HG03439 (cell line): Measurements from ENCODE around the gene TANC1.
"Not testable (repeated sequence)": the region's sequence is repeated elsewhere in the genome, so short reads cannot be mapped to it uniquely, and the experiment has no call there.

Experiments used
- ATAC-seq: cut with Tn5 transposase; IDR thresholded peaks from one replicate; pipeline ENCODE4 v1.9.1; 2021; ENCODE audit warnings: mild to moderate bottlenecking, moderate library complexity; ENCODE audit not compliant: unreplicated experiment

TANC1 gene

DNA sequence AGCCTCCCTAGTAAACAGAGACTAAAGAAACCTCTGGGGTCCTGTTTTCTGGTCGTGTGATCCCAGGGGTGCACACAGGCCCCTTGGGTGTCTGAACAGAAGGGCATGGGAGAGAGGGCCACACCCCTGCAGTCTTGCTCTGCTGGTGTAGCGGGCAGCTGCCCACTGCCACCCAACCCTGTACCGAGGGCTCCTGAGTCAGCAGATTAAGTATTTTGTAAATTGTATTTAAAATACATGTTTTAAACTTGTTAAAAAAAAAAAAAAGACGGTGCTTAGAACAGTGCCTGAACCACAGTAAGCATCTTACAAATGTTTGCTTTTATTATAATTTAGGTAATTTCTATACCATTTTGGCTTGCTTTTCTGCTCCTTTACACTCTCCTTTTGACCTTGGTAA, 113.7 kb downstream of the TANC1 start:
- no peak for ATAC-seq

GRCh38 chr2:159084384-159085370, 116.2 kb downstream of the TANC1 start:
- no peak for ATAC-seq

- ATAC-seq, result no peak
Measured at GRCh38 chr2:159086342-159086741, 117.9 kb downstream of the TANC1 start.

DNA sequence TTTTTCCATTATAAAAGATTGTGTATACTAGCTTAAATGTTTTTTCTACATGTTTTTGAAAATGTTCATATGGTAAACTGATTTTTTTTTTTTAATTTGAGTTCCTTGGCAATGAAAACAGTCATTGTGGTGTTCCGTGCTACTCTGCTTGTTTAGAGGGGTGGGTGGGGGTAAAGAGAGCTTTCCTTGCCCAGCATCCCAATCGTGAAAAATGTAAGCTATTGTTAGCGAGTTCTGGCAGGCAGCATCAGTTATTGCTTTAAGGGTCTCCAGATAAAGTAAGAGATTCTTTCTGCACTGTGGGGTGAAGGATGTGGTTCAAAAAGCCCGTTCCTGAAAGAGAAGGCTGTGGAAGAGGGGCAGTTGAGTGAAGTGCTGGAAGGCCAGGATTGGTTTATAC, 118.4 kb downstream of the TANC1 start:
- no peak for ATAC-seq

DNA sequence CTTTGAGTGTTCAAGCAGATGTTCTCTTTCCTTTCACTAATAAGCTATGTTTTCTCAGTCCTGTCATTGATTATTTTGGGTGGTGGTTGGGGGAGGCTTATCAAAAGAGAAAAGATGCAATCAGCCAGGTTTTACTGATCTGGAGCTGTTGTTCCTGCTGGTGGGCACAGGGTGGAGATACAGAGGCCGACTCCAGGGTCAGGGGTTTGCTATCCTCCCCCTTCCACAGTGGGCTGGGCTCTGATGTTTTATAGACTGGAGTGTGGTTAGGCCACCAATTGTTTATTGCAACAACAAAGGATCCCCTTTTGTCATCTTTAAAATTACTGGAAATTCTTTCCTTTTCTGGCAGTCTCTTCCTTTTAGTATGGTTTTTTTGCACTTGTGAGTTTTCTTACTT, 120.5 kb downstream of the TANC1 start:
- no peak for ATAC-seq

DNA sequence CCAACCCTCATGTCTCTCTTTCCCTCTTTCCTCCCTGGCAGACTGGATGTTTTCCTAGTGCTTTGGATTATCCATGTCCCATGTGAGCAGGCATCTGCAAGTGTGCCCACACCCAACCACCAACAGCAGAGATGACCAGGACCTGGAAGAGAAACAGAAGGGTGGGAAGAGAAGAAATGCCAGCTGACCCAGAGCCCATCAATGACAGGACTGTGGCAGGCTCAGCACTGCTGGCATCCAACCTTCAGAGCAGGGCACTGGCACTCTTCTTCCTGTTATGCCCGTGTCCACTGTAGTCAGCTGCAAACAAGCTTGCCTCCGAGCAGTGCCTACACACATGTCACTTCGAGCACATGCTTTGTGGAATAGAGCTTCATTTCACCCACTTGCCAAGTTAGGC, 121.1 kb downstream of the TANC1 start:
- ATAC-seq, result no peak

- ATAC-seq, result peak; percentile 82
Measured at GRCh38 chr2:159090514-159091201, 122.2 kb downstream of the TANC1 start.

GRCh38 chr2:159091381-159091780, 122.9 kb downstream of the TANC1 start:
- ATAC-seq, result no peak

DNA sequence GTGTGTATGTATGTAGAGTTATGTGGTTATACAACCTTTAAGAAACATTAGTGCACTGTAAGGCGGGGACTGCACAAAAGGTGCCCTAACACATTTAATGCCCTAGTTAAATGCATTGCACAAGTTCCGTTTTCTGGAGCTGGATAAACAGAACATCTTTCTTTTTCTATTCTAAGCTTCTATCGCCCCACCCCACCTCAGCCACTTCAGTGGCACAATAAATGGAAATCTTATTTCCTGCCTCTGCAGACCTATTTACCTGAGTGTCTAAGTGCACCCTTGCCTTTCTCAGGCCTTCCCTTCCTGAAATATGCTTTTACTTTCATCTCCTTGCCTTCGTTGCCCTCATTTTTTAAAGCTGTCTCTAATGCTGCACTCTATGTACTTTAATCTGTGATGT, 123.5 kb downstream of the TANC1 start:
- ATAC-seq, result no peak

GRCh38 chr2:159093497-159093896, 125.1 kb downstream of the TANC1 start:
- no peak for ATAC-seq

DNA sequence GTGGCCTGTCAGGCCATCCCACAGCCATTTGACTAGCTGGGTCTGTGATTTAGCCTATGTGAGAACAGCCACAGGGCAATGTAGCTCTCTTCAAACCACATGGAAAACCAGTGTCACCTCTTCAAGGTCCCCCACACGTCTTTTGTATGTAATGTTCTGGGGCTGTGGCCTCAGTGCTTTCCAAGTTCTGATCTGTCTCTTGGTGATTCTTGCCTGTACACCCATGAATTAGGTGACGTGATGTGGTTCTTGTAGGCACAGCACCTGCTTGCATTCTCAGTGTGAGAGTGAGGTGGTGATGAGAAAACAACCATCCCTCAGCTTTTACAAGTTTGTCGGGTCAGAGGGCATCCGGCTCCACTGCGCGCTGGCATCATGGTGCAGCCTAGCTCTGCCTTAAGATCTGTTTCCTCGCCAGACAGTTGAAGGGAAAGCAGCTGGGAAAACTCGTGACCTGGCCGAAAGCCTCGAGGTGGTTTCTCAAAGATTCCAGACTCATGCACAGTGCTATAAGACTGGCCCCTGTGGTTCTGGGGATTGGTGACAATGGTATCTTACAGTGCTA, 125.8 kb downstream of the TANC1 start:
- no peak for ATAC-seq

GRCh38 chr2:159095813-159096212, 127.4 kb downstream of the TANC1 start:
- ATAC-seq, result no peak

DNA sequence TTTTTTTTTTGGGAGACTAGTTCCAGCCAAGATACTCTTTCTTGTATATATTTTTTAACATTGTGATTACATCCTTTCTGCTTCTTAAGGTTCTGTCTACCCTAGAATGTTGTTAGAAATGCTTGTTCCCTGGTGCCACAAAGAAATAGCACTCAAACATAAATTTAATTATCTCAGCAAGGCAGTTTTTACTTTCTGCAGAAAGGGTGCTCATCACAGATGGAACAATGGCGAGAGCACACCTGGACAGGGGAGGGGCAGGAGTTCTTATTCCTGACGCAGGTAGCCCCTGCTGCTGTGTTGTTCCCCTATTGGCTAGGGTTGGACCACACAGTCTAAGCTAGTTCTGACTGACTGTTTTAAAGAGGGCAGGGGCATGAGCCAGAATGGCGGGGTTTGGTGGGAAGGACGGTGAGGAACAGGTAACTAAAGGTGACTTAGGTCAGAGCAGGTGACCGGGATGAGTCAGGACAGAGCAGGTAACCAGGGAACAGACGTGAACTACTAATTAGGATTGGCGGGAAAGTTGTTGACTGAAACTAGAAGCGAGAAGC, 127.9 kb downstream of the TANC1 start:
- not testable (repeated sequence) for ATAC-seq

- ATAC-seq, result no peak
Measured at GRCh38 chr2:159096901-159097300, 128.5 kb downstream of the TANC1 start.

DNA sequence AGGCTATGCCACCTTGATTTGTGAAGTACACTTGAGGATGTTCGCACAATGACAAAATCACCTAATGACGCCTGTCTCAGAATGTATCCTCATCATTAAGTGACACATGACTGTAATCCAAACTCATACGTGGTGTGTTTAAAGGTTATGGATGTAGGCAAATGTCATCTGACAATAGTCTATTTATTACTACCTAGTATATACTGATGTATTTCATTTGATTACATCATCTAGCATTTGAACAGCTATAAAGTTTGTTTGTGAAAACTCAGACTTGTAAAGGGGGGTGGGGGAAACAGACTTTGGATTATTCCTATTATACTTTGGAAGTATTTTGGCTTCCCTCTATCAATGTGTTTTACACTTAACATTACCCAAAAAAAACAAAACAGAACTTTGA, 129.9 kb downstream of the TANC1 start:
- no peak for ATAC-seq

DNA sequence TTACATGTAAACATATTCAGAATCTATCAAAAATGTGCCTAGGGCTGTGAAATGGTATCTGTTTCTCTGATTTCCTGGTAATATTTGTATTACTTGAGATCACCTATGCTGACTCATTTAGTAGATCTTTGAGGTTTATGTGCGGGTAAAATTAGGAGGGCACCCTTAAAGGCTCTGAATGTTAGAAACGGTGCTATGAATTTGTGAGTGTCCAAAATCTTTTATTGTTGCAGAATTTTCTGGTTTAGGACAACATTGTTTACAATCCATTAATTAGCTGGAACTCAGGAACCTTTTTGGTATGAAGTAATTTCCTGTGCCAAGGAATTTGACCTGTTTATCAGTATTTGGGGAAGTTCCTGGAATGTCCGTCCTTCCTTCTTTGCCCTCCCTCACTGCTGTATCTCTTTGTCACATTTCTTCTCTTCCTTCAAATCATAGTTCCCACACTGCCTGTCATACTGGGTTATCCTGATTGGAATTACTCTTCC, 130.5 kb downstream of the TANC1 start:
- peak; percentile 59 for ATAC-seq

GRCh38 chr2:159101755-159102489, 133.5 kb downstream of the TANC1 start:
- ATAC-seq, result no peak

- ATAC-seq, result no peak
Measured at GRCh38 chr2:159103411-159103810, 135.0 kb downstream of the TANC1 start.

GRCh38 chr2:159106109-159106508, 137.7 kb downstream of the TANC1 start:
- ATAC-seq, result no peak

GRCh38 chr2:159108181-159108893, 139.9 kb downstream of the TANC1 start:
- ATAC-seq, result no peak
